T follicular helper cell (primary cell): ENCODE measurements around the gene ZNF561.

Source experiments
- DNase-seq: peaks from one replicate; pipeline ENCODE4 v3.0.0-alpha.2; 2020; ENCODE audit warnings: low read depth

The ZNF561 gene

GRCh38 chr19:9580728-9581127 lies 40.3 kb downstream of the ZNF561 start:
- DNase-seq = no peak

- DNase-seq = no peak
Measured at GRCh38 chr19:9570255-9570654, 50.8 kb downstream of the ZNF561 start.

GRCh38 chr19:9566729-9567128 lies 54.3 kb downstream of the ZNF561 start:
- no peak for DNase-seq

GRCh38 chr19:9565900-9566705 lies 54.9 kb downstream of the ZNF561 start:
- DNase-seq = no peak
